Suppressor macrophage treated with lipopolysaccharide for 4 hours (primary cell): ENCODE results near the gene DYNLRB1.

Source experiments
- DNase-seq: peaks from one replicate; pipeline ENCODE4 v3.0.0-alpha.2; 2020

DYNLRB1 gene

DNA sequence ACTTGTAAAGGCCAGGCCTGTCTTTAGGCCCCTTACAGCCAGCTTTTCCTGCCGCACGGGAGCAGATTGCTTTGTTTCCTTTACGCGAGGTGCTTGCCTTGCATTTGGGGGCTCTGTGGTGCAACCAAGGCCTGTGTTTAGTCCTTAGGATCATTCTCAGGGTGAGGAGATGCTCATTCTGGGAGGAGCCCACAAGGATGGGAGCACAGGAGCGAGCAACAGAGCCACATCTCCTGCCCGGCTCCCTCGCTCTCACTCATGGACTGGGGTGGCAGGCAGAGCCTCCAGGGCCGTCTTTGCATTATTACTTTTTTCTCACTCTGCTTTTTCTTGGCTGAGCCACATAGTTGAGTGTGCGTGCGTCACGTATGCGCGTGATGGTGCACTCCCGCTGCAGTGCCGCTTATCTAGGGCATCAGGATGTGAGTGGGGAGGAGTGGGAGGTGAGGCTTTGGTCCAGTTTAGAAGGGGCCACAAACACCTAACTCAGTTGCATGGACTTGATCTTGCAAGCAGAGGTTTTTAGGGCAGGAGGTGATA is 19.1 kb downstream of the DYNLRB1 start:
- no peak for DNase-seq

DNA sequence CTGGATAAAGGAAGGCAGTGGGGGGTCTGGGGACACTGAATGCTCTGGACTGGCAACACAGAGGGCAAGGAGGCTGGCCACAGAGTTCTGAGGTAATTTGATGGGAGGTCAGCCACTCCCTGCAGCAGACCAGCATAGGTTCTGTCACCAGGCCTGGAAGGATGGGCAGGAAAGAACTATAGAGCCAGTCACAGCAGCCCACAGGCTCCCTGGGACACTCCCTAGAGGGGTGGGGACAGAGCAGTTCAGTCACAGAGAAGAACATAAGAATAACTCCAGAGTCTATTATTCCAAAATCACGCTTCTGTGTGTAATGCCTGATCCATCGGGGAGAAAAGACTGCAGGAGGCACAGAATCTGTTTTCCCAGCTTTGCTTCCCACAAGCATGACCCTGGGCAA is 19.6 kb downstream of the DYNLRB1 start:
- DNase-seq, result no peak

DNA sequence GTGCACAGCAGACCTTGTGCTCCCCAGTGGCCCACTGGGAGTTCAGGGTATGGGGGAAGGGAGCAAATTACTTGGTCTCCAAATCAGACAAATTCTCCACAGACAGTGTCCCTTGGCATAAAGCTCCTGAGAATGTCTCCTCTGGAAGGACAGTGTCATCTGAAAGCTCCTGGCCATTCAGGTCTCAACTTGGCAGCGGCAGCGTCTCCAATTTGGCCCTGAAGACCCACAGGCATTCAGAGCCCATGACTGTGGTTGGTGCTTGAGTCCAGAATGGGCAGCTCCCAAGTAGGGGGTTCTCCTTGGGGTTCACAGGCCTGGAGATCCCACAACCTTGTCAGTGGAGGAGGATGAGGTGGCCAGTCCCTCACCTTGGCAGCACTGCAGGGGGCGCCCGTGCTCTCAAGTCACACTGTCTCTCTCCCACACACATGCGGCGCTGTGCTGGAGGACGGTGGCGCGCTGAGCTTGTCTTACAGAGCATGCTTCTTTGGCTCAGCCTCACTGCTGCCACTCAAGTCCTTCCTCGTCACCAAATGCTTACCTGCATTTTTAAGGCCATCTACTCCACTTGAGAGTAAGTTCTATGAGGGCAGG is 20.7 kb downstream of the DYNLRB1 start:
- DNase-seq, result peak; percentile 22

DNA sequence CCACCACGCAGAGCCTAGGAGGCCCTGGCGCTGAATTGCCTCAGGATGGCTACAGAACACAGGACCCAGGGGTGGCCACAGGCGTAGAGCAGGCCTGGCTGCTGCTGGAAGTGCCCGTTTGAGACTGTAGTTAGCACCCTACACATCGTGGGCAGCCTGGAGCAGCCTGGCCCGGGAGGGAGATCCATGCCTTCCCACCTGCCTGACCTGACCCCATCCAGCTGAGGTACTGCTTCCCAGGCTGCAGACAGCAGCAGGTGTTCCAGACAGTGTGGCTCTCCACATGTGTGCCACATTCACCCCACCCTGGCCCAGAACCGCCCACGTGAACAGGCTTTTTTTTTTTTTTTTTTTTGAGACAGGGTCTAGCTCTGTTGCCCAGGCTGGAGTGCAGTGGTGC is 21.4 kb downstream of the DYNLRB1 start:
- DNase-seq, result no peak

DNA sequence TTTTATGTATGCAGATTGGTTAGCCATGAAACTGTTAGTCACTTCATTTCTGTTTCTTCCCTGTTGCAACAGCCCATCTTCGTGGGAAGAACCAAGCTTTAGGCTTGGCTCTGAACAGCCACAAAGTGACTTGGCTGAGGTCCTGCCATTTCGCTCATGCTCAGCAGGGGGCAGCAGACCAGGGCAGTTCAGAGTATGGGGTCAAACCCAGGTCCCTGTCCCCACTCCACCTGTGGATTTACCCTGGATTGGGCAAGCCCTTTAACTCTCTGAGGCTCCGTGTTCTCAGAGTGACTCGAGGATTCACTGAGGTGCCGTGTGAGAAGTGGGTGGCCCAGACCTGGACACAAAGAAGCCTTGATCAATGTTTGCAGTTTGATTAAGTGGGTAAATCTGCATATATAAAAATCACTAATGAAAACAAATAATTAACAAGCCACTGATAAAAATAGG is 22.5 kb downstream of the DYNLRB1 start:
- peak; percentile 69 for DNase-seq

DNA sequence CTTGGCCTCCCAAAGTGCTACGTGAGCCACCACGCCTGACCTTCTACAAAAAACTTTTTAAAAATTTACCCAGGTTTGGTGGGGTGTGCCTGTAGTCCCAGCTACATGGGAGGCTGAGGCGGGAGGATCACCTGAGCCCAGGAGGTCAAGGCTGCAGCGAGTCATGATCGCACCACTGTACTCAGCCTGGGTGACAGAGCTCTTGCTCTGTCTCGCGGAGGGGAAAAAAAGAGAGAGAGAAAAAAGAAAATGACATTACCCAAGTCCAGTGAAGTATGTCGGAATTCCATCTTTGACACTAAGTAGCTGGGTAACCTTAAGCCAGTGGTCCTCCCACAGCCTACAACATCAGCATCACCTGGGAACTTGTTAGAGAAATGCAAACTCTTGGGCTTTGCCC is 23.5 kb downstream of the DYNLRB1 start:
- DNase-seq, result no peak

- DNase-seq, result no peak
Measured at GRCh38 chr20:34540596-34541263, 24.5 kb downstream of the DYNLRB1 start.

GRCh38 chr20:34541264-34541901 is 25.2 kb downstream of the DYNLRB1 start:
- no peak for DNase-seq

GRCh38 chr20:34541917-34542316 is 25.7 kb downstream of the DYNLRB1 start:
- no peak for DNase-seq

GRCh38 chr20:34542439-34542838 is 26.2 kb downstream of the DYNLRB1 start:
- DNase-seq, result no peak

- no peak for DNase-seq
Measured at GRCh38 chr20:34543463-34544056, 27.3 kb downstream of the DYNLRB1 start.

- no peak for DNase-seq
Measured at GRCh38 chr20:34544109-34544796, 28.0 kb downstream of the DYNLRB1 start.

DNA sequence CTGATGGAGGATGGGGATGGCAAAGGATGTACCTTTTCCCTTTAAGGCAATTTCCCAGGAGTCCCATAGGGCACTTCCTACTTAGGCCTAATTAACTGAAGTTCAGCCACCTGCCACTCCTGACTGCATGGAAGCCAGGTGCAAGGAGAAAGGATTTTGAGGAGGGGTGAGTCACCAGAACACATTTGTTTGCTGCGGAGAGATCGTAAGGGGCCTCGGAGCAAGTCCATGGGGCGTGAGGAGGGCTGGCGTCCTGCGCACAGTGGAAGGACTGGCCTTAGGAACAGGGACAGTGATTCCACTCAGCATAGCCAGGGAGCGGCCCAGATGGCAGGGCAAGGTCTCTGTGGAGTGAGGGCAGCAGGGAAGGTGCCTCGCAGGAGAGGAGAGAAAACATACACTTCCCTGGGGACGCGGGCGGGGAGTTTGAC is 30.5 kb downstream of the DYNLRB1 start:
- DNase-seq, result no peak

DNA sequence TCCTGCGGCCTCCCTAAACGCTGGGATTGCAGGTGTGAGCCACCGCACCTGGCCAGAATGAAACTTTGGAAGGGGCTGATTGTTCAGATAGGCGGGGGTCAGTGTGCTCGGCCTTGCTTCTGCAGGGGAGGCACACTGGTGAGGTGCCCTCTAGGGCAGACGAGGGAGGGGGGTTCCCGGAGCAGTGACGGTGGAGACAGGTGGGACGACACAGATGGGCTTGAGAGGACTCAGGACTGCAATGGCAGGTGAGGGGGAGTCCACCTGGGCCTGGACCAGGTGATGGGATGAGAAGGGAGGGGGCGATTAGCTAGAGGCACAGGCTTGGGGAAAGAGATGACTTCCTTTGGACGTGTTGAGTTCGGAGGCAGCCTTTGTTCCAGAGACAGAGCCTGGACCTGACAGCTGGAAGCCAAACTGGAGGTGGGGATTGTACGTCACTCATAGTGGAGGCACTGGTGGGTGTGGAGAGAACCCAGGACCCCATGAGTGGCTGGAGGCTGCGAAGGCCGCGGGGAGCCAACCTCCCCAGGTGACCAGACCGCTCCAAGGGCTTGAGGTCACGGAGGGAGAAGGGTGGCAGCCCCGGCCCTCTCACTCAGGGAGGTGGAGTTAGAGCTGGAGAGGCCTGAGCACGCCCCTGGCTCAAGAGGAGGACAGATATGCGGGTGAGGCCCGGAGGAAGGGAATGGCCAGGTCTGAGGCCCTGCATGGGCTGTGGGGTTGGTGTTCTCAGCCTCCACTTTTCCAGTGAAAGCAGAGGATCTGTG is 31.8 kb downstream of the DYNLRB1 start:
- DNase-seq, result no peak

- DNase-seq, result no peak
Measured at GRCh38 chr20:34549291-34549928, 33.2 kb downstream of the DYNLRB1 start.

DNA sequence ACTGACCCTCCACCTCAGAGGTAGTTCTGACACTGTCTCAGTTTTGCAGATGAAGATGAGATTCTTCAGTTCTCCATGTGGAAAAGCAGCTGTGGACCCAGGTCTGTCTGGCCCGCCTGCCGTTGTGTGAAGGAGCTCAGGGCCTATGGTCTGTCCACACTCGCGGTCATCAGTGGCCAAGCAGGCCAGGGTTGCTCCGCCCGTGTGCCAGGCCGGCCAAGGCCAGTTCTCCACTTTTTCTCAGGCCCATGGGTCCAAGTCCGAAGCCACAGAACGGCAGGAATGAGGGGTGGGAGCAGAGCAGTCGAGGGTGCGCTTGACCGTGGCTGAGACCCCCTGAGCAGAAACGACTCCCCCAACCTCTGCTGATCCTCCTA is 33.7 kb downstream of the DYNLRB1 start:
- no peak for DNase-seq

DNA sequence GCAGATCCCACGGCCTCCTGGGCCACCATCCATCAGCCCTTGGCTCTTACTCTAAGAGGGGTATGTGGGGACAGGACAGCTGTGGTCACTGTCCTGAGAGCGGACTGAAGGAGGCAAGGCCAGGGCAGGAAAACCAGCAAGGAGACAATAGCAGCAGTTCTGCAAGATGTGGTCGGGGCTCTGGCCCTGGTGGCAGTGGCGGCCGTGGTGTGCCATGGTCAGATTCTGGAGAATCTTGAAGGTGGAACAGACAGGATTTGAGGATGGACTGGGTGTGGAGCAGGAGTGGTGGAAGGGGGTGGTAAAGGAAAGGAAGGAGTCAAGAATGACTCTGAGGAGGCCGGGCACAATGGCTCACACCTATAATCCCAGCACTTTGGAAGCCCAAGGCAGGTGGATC is 36.3 kb downstream of the DYNLRB1 start:
- DNase-seq, result no peak

- DNase-seq, result no peak
Measured at GRCh38 chr20:34553366-34553867, 37.2 kb downstream of the DYNLRB1 start.

DNA sequence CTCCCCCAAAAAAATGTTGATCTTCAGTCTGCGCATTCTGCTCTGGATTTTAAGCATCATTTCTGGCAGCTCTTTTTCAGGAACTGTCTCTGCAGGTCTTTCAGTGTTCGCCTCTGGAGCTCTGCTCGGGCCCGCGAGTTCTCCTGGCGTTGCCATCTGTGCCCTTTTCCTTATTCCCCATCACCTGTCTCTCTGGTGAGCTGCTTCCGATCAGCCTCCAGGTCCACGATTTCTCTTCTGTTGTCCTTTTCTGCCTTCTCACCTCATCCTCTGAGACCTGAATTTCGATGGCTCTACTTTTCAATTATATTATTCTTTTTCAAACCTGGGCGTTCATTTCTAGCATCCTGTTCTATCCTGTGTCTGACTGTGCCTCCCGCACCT is 41.7 kb downstream of the DYNLRB1 start:
- DNase-seq, result no peak

GRCh38 chr20:34558320-34559218 is 42.3 kb downstream of the DYNLRB1 start, which contains the start of gene MAP1LC3A:
Gene MAP1LC3A, plus strand, starts transcription at chr20:34558718. Its CDS starts 151 bp downstream, at chr20:34558869.
- peak; percentile 96 for DNase-seq
